Measurements from ENCODE around the gene DGLUCY. TPM values are rescaled to one million over a fixed set of nuclear protein-coding genes. Genes with fewer than 3 reads are reported as not detected.

The DGLUCY gene
- total and polyA plus RNA-seq, 2 of the 13 experiments (the other 11 are each of a cell fraction or from before 2014, with no cell fraction given) = 14.8 to 36.3 TPM

GRCh38 chr14:91125271-91125660 lies 11.4 kb downstream of the DGLUCY start (continued):
- TF ChIP-seq ZNF281 (CRISPR knock-in tag; IDR thresholded peaks at IDR 0.05; ENCODE audit: borderline replicate concordance) (no peak), TCF12 (IDR thresholded peaks at IDR 0.05) (no peak), TCF12 (CRISPR knock-in tag; IDR thresholded peaks at IDR 0.05) (no peak), ZNF530 (CRISPR knock-in tag; IDR thresholded peaks at IDR 0.05; ENCODE audit: low read depth) (no peak), ZKSCAN5 (CRISPR knock-in tag; IDR thresholded peaks at IDR 0.05) (no peak), ZNF24 (IDR thresholded peaks at IDR 0.05) (no peak), GTF3A (CRISPR knock-in tag; conservative IDR thresholded peaks at IDR 0.05) (no peak), ZNF510 (CRISPR knock-in tag; IDR thresholded peaks at IDR 0.05; ENCODE audit: low read depth) (no peak), ZNF615 (CRISPR knock-in tag; IDR thresholded peaks at IDR 0.05; ENCODE audit: borderline replicate concordance) (no peak), ZMAT5 (CRISPR knock-in tag; IDR thresholded peaks at IDR 0.05; ENCODE audit: borderline replicate concordance, low read depth) (no peak), ZNF557 (CRISPR knock-in tag; IDR thresholded peaks at IDR 0.05) (no peak), ZNF142 (CRISPR knock-in tag; IDR thresholded peaks at IDR 0.05) (no peak)

All from HepG2 (cell line).